Mammary epithelial cell (primary cell): ENCODE measurements around the gene ANXA2.

Experiments used
- EZH2 ChIP-seq: IDR thresholded peaks from 2 replicates; pipeline ENCODE4 v1.6.1; 2012; ENCODE audit warnings: low read length, inconsistent platforms, borderline replicate concordance
- TF ChIP-seq, protein P1 (sequence below), 2 donors: IDR thresholded peaks in 1 of 2; conservative IDR thresholded peaks in 1 of 2; 2 replicates each; pipeline ENCODE4 v1.5.1; 2011 to 2012; ENCODE audit warnings: inconsistent platforms in 2 of 2, low read length in 2 of 2, mild to moderate bottlenecking in 2 of 2, control low read depth in 1 of 2, low read depth in 1 of 2; ENCODE audit not compliant: insufficient read depth in 1 of 2; ENCODE audit errors: extremely low read depth in 1 of 2

DNA sequence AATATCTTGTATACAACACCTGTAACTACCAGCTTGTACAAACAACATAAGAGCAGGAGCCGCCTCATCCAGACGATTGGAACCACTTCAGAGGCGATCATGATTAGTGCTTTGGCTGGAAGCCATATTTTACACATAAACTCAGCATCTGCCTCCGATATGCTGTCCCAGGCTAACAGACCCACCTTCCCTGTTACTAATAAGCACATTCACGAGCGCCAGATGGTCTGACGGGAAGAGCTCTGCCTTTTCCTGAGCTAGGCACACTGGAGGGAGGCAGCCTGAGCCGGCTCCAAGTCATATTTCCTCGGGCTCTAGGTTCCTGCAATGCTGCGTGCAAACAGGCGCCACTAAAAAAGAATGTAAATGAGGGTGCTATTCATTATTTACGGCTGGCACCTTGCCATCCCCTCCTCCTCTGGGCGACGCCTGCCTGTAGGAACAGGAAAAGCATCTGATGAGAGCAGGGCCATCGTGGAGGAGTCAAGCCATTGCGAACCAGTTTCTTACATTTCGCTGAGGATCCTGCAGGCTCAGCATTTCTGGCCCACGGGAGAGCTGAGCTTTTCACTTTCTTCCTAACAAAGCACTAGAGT is 98.2 kb downstream of the ANXA2 start:
- TF ChIP-seq, protein P1, sequence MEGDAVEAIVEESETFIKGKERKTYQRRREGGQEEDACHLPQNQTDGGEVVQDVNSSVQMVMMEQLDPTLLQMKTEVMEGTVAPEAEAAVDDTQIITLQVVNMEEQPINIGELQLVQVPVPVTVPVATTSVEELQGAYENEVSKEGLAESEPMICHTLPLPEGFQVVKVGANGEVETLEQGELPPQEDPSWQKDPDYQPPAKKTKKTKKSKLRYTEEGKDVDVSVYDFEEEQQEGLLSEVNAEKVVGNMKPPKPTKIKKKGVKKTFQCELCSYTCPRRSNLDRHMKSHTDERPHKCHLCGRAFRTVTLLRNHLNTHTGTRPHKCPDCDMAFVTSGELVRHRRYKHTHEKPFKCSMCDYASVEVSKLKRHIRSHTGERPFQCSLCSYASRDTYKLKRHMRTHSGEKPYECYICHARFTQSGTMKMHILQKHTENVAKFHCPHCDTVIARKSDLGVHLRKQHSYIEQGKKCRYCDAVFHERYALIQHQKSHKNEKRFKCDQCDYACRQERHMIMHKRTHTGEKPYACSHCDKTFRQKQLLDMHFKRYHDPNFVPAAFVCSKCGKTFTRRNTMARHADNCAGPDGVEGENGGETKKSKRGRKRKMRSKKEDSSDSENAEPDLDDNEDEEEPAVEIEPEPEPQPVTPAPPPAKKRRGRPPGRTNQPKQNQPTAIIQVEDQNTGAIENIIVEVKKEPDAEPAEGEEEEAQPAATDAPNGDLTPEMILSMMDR (conservative IDR thresholded peaks at IDR 0.05 in 1 of 2, IDR thresholded peaks at IDR 0.05 in 1 of 2; ENCODE audit: extremely low read depth in 1 of 2, insufficient read depth in 1 of 2, low read depth in 1 of 2, low read length in 2 of 2): peak in 1 of 2 donors; percentile 33
- no peak for TF ChIP-seq EZH2
